Measurements from ENCODE around the gene C12orf60. TPM values are rescaled to one million over a fixed set of nuclear protein-coding genes. Genes with fewer than 3 reads are reported as not detected.

Gene C12orf60
- total RNA-seq, 1 donor: 0.72 TPM

DNA sequence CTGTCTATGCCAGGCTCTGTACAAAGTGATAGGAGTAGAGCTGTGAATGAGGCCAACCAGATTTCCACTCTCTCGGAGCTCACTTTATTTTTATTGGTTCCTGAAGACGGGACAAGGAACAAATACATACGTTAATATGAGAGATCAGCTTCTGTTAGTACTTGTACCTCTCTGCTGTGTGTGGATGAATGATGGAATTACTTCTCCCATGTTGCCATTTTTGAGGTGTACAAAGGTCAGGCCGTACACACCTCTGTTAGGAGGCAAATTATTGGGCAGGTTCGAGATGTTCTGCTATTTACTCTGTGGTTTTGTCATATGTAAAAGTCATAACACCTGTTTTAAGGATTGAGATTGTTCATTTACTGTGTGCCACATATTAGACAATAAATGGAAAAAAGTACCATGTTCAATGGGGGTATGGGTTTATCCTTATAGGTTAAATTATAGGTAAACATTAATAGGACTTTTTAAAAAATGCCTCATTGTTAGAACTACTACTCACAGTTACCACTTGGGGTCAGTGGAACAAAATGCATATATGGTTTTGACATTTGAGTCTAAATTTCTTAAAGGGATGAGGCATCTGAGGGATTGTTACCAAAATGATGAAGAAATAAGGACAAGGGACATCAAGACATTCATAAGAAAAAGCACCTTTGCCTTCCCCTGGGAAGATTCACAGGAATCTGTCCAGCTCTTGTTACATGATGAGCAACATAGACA, 27.1 kb upstream of the C12orf60 start:
- Histone ChIP-seq H3K4me2 (ENCODE audit: insufficient read depth, low read length) (peak overlapping the region; percentile 78), H2AFZ (ENCODE audit: low read length) (no peak overlapping the region), H4K20me1 (ENCODE audit: insufficient read depth, low read length) (peaks cover 3% of the 10 kb centered on the region), H3K9me3 (ENCODE audit: low read depth, low read length) (no peaks in the 10 kb centered on the region), H3K27ac (ENCODE audit: low read depth, low read length) (peak overlapping the region; percentile 87), H3K4me3 (ENCODE audit: insufficient read depth, low read length) (peak overlapping the region; percentile 77), H3K27me3 (ENCODE audit: insufficient read depth, low read length) (no peaks in the 10 kb centered on the region), H3K36me3 (ENCODE audit: insufficient read depth, low read length) (no peaks in the 10 kb centered on the region), H3K79me2 (ENCODE audit: insufficient read depth, low read length) (peaks cover 18% of the 10 kb centered on the region), H3K4me1 (ENCODE audit: insufficient read depth, low read length) (peaks cover 24% of the 10 kb centered on the region)
- DNase-seq (ENCODE audit: insufficient read length, low spot score, missing footprints): peak; percentile 82
- TF ChIP-seq, protein P1, sequence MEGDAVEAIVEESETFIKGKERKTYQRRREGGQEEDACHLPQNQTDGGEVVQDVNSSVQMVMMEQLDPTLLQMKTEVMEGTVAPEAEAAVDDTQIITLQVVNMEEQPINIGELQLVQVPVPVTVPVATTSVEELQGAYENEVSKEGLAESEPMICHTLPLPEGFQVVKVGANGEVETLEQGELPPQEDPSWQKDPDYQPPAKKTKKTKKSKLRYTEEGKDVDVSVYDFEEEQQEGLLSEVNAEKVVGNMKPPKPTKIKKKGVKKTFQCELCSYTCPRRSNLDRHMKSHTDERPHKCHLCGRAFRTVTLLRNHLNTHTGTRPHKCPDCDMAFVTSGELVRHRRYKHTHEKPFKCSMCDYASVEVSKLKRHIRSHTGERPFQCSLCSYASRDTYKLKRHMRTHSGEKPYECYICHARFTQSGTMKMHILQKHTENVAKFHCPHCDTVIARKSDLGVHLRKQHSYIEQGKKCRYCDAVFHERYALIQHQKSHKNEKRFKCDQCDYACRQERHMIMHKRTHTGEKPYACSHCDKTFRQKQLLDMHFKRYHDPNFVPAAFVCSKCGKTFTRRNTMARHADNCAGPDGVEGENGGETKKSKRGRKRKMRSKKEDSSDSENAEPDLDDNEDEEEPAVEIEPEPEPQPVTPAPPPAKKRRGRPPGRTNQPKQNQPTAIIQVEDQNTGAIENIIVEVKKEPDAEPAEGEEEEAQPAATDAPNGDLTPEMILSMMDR (IDR thresholded peaks at IDR 0.05; ENCODE audit: extremely low read depth, low read depth, low read length): peak; percentile 34

DNA sequence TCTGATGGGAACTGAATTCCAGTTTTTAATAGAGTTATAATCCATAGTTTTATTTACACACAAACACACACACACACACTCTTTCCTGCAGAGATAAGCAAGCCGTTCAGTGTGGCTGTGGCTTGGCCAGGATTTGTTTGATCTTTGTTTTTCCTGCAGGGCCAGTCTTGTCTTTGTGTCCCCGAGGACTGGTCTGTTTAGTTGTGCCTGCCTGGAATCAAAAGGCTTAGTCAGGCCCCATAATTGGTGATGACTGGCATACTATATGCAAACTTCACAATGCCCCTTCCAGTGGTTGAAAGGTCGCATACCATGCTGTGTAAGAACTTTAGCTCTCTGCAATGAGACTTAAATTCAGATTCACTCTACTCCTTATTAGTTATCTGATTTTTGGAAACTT, 26.2 kb upstream of the C12orf60 start:
- H2AFZ ChIP-seq (ENCODE audit: low read length): no peak overlapping the region
- H4K20me1 ChIP-seq (ENCODE audit: insufficient read depth, low read length): peaks cover 3% of the 10 kb centered on the region
- peak overlapping the region; percentile 78 for H3K4me2 ChIP-seq (ENCODE audit: insufficient read depth, low read length)
- no peak overlapping the region for H3K27ac ChIP-seq (ENCODE audit: low read depth, low read length)
- peak; percentile 72 for DNase-seq (ENCODE audit: insufficient read length, low spot score, missing footprints)
- no peaks in the 10 kb centered on the region for H3K36me3 ChIP-seq (ENCODE audit: insufficient read depth, low read length)
- no peak overlapping the region for H3K4me3 ChIP-seq (ENCODE audit: insufficient read depth, low read length)
- no peaks in the 10 kb centered on the region for H3K27me3 ChIP-seq (ENCODE audit: insufficient read depth, low read length)
- H3K79me2 ChIP-seq (ENCODE audit: insufficient read depth, low read length): peaks cover 18% of the 10 kb centered on the region
- H3K4me1 ChIP-seq (ENCODE audit: insufficient read depth, low read length): peaks cover 24% of the 10 kb centered on the region
- TF ChIP-seq, protein P1 (IDR thresholded peaks at IDR 0.05; ENCODE audit: extremely low read depth, low read depth, low read length): no peak
- H3K9me3 ChIP-seq (ENCODE audit: low read depth, low read length): no peaks in the 10 kb centered on the region

DNA sequence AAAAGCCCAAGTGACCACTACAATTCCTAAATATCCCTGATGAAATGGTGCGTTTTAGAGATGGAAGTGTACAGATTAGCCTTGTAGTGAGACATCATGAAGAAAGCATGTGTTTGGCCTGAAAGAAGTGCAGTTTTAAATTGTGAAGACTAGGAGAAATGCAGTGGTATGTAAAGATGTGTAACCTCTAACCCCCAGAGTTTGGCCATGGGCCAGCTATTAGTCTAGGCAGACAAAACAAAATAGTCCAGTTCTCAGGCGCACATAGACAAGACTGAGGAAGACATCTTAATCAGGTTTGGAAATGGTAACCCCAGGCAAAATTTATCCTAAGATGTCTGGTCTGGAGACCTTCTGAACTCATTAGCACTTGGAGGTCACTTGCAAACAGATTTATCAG, 23.6 kb upstream of the C12orf60 start:
- no peaks in the 10 kb centered on the region for H3K9me3 ChIP-seq (ENCODE audit: low read depth, low read length)
- H4K20me1 ChIP-seq (ENCODE audit: insufficient read depth, low read length): peaks cover 3% of the 10 kb centered on the region
- H3K27ac ChIP-seq (ENCODE audit: low read depth, low read length): no peak overlapping the region
- no peaks in the 10 kb centered on the region for H3K27me3 ChIP-seq (ENCODE audit: insufficient read depth, low read length)
- no peak overlapping the region for H3K4me2 ChIP-seq (ENCODE audit: insufficient read depth, low read length)
- no peaks in the 10 kb centered on the region for H3K36me3 ChIP-seq (ENCODE audit: insufficient read depth, low read length)
- no peak overlapping the region for H3K4me3 ChIP-seq (ENCODE audit: insufficient read depth, low read length)
- H3K79me2 ChIP-seq (ENCODE audit: insufficient read depth, low read length): peaks cover 13% of the 10 kb centered on the region
- H2AFZ ChIP-seq (ENCODE audit: low read length): no peak overlapping the region
- no peak for DNase-seq (ENCODE audit: insufficient read length, low spot score, missing footprints)
- peaks cover 24% of the 10 kb centered on the region for H3K4me1 ChIP-seq (ENCODE audit: insufficient read depth, low read length)
- TF ChIP-seq, protein P1 (IDR thresholded peaks at IDR 0.05; ENCODE audit: extremely low read depth, low read depth, low read length): no peak

DNA sequence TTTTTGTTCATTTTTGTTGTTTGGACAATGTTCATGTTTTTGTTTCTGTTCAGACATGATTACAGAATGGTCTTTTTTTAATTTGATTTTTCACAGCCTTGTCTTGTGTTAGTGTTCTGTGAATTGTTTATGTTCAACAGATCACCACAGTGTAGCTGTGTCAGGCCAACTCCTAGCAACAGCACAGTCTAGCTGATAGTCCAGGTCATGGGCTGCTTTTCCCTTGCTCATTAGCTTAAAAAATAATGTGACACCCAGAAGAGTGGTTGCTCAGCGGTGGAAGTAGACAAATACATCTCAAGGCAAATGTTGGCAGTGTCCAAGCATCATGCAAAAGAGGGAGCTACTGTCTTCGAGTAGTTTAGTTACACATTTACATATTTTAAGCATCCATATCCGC, 22.6 kb upstream of the C12orf60 start:
- H4K20me1 ChIP-seq (ENCODE audit: insufficient read depth, low read length): peaks cover 3% of the 10 kb centered on the region
- H3K4me3 ChIP-seq (ENCODE audit: insufficient read depth, low read length): peak overlapping the region; percentile 23
- H3K9me3 ChIP-seq (ENCODE audit: low read depth, low read length): no peaks in the 10 kb centered on the region
- TF ChIP-seq, protein P1 (IDR thresholded peaks at IDR 0.05; ENCODE audit: extremely low read depth, low read depth, low read length): no peak
- H3K4me1 ChIP-seq (ENCODE audit: insufficient read depth, low read length): peaks cover 18% of the 10 kb centered on the region
- peak overlapping the region; percentile 63 for H3K4me2 ChIP-seq (ENCODE audit: insufficient read depth, low read length)
- H3K27me3 ChIP-seq (ENCODE audit: insufficient read depth, low read length): no peaks in the 10 kb centered on the region
- peaks cover 11% of the 10 kb centered on the region for H3K79me2 ChIP-seq (ENCODE audit: insufficient read depth, low read length)
- H2AFZ ChIP-seq (ENCODE audit: low read length): peak overlapping the region; percentile 56
- no peak overlapping the region for H3K27ac ChIP-seq (ENCODE audit: low read depth, low read length)
- no peak for DNase-seq (ENCODE audit: insufficient read length, low spot score, missing footprints)
- H3K36me3 ChIP-seq (ENCODE audit: insufficient read depth, low read length): no peaks in the 10 kb centered on the region
